PC-3 (cell line): ENCODE measurements around the gene NKAIN2. TPM values are rescaled to one million over a fixed set of nuclear protein-coding genes. Genes with fewer than 3 reads are reported as not detected.

Experiments used
- ATAC-seq: fragments of 200-7000 bp; cut with Tn5 transposase; 2 replicates; pipeline ENCODE4 v1.9.1; 2020; ENCODE audit warnings: mild to moderate bottlenecking, moderate library complexity
- BruUV-seq: library from RNA; stranded (reverse); fragments of 400-500 nt; replicated peaks from 2 replicates; lab custom pipeline; 2021; lab: Mats Ljungman, UMichigan
- CTCF ChIA-PET: fragments of 300-600 bp; sonication (Branson Sonifier 250); formaldehyde crosslinking; loops from one replicate; lab custom pipeline; 2022; ENCODE audit warnings: antibody characterized with exemption; lab: Charles Lee
- POLR2A ChIA-PET: fragments of 300-600 bp; sonication (Branson Sonifier 250); formaldehyde crosslinking; loops from one replicate; lab custom pipeline; 2022; ENCODE audit warnings: antibody characterized with exemption; ENCODE audit not compliant: unreplicated experiment; lab: Charles Lee
- DNase-seq: peaks from one replicate; pipeline ENCODE4 v3.0.0-alpha.2; 2015
- H2AFZ ChIP-seq: fragments of 300-600 bp; sonication (generic); 2 replicates; pipeline ENCODE4 v1.6.0; 2016; ENCODE audit warnings: antibody characterized with exemption, low read length
- H3F3A ChIP-seq: fragments of 300-600 bp; sonication (generic); one replicate; pipeline ENCODE4 v1.6.0; 2017; ENCODE audit warnings: antibody characterized with exemption, low read length, control low read depth, mild to moderate bottlenecking; ENCODE audit not compliant: unreplicated experiment
- H3K27ac ChIP-seq: fragments of 300-600 bp; sonication (generic); 2 replicates; pipeline ENCODE4 v1.5.1; 2016; ENCODE audit warnings: mild to moderate bottlenecking, low read length
- H3K27me3 ChIP-seq: fragments of 300-600 bp; sonication (generic); 2 replicates; pipeline ENCODE4 v1.6.1; 2016; ENCODE audit warnings: low read length, mixed read lengths
- H3K36me3 ChIP-seq: fragments of 300-600 bp; sonication (generic); 2 replicates; pipeline ENCODE4 v1.6.1; 2016; ENCODE audit warnings: low read depth, mixed run types, low read length, mixed read lengths
- H3K4me1 ChIP-seq: fragments of 300-600 bp; sonication (generic); 2 replicates; pipeline ENCODE4 v1.5.1; 2016; ENCODE audit warnings: low read length; ENCODE audit not compliant: insufficient read depth
- H3K4me2 ChIP-seq: fragments of 300-600 bp; sonication (generic); 2 replicates; pipeline ENCODE4 v1.6.0; 2016; ENCODE audit warnings: low read length
- H3K4me3 ChIP-seq: fragments of 300-600 bp; sonication (generic); 2 replicates; pipeline ENCODE4 v1.5.1; 2016; ENCODE audit warnings: mild to moderate bottlenecking, low read length, mixed read lengths
- H3K79me2 ChIP-seq: fragments of 300-600 bp; sonication (generic); 2 replicates; pipeline ENCODE4 v1.6.1; 2017; ENCODE audit warnings: low read length, mixed read lengths
- H3K9ac ChIP-seq: fragments of 300-600 bp; sonication (generic); 2 replicates; pipeline ENCODE4 v1.6.0; 2016; ENCODE audit warnings: mild to moderate bottlenecking, low read length
- H3K9me2 ChIP-seq: fragments of 300-600 bp; sonication (generic); replicated peaks from 2 replicates; pipeline ENCODE4 v1.6.1; 2016; ENCODE audit warnings: mixed run types, low read length, mixed read lengths
- H3K9me3 ChIP-seq: fragments of 300-600 bp; sonication (generic); 2 replicates; pipeline ENCODE4 v1.6.1; 2016; ENCODE audit warnings: low read length, mixed read lengths
- H4K20me1 ChIP-seq: fragments of 300-600 bp; sonication (generic); 2 replicates; pipeline ENCODE4 v1.6.1; 2016; ENCODE audit warnings: low read length, mixed read lengths
- EZH2 ChIP-seq: fragments of 300-600 bp; sonication (generic); IDR thresholded peaks from one replicate; pipeline ENCODE4 v1.6.1; 2017; ENCODE audit warnings: antibody characterized with exemption, mild to moderate bottlenecking, low read length; ENCODE audit not compliant: unreplicated experiment
- EZH2phosphoT487 ChIP-seq: fragments of 300-600 bp; sonication (generic); IDR thresholded peaks from 2 replicates; pipeline ENCODE4 v1.6.1; 2018; ENCODE audit warnings: mild to moderate bottlenecking, antibody characterized with exemption, low read length, borderline replicate concordance
- intact Hi-C: fragments of 100-400 bp; cut with micrococcal nuclease; formaldehyde crosslinking; loops from 2 replicates; pipeline ENCODE4 v1.9.0; 2023
- total RNA-seq: library from RNA; depleted of rRNA; stranded (reverse); fragments of >200 nt; gene quantifications from 2 replicates; pipeline ENCODE4 v1.2.3, GENCODE V29; 2014
- TF ChIP-seq, protein P1 (sequence below): fragments of 300-600 bp; sonication (generic); conservative IDR thresholded peaks from 2 replicates; pipeline ENCODE4 v1.5.1; 2017; ENCODE audit warnings: antibody characterized with exemption, low read depth, mild to moderate bottlenecking, low read length

Gene NKAIN2
- total RNA-seq, 1 experiment from 2014 or later, result not detected

DNA sequence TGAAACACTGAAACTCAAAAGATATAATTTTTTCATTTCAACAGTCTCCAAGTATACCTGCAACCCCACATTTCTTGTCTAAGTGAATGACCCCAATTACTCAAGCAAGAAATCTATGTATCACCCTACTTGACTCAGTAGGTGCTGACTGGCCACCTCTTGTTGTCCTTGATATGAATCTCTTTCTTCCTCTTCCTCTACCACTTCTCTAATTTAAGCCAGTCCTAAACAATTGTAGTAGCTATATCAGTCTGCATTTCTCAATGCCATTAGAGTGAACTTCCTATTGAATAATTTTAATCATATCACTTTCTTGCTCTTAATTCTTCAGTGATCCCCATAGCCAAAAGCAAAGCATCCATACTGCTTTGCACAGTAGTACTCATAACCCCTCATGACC, 93.2 kb downstream of the NKAIN2 start:
- no TSS peak for BruUV-seq

DNA sequence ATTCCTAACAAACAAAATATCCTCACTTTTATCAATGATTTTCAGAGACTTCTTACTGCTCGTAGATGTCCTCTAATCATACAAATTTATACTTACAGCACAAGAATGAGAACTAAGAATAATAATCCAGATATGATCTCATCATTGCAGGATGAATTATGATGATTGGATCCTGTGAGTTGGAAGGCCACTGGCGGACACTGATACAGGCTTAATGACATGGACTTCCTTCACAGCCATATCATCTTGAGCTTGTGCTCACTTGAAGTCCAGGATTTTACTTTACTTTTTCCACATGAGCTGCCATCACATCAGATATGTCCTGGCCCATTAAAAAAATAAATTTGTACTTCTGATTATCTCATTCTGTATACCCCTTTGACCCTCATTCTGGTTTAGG, 94.3 kb downstream of the NKAIN2 start:
- Histone ChIP-seq H3F3A (no peaks in the 10 kb centered on the region), H3K27ac (no peak overlapping the region), H3K9me3 (no peaks in the 10 kb centered on the region), H3K36me3 (no peaks in the 10 kb centered on the region), H3K4me3 (no peak overlapping the region), H2AFZ (no peak overlapping the region), H3K27me3 (no peaks in the 10 kb centered on the region), H4K20me1 (no peaks in the 10 kb centered on the region), H3K79me2 (no peaks in the 10 kb centered on the region), H3K4me1 (no peaks in the 10 kb centered on the region), H3K9me2 (no peaks in the 10 kb centered on the region), H3K4me2 (no peak overlapping the region), H3K9ac (no peak overlapping the region)
- DNase-seq, result no peak
- ChIA-PET POLR2A (no interaction called here), CTCF (no interaction called here)
- TF ChIP-seq EZH2 (no peak), EZH2phosphoT487 (no peak)
- TF ChIP-seq, protein P1, sequence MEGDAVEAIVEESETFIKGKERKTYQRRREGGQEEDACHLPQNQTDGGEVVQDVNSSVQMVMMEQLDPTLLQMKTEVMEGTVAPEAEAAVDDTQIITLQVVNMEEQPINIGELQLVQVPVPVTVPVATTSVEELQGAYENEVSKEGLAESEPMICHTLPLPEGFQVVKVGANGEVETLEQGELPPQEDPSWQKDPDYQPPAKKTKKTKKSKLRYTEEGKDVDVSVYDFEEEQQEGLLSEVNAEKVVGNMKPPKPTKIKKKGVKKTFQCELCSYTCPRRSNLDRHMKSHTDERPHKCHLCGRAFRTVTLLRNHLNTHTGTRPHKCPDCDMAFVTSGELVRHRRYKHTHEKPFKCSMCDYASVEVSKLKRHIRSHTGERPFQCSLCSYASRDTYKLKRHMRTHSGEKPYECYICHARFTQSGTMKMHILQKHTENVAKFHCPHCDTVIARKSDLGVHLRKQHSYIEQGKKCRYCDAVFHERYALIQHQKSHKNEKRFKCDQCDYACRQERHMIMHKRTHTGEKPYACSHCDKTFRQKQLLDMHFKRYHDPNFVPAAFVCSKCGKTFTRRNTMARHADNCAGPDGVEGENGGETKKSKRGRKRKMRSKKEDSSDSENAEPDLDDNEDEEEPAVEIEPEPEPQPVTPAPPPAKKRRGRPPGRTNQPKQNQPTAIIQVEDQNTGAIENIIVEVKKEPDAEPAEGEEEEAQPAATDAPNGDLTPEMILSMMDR, result no peak
- intact Hi-C loops, result no loop called here
- no peak for ATAC-seq
- BruUV-seq, result no TSS peak

More for the DNA sequence above, 93.2 kb downstream of the NKAIN2 start:
- CTCF ChIA-PET, result no interaction called here
- no peak for DNase-seq
- H3K4me2 ChIP-seq, result no peak overlapping the region
- no peaks in the 10 kb centered on the region for H3K4me1 ChIP-seq
- POLR2A ChIA-PET, result no interaction called here
- H3F3A ChIP-seq, result no peaks in the 10 kb centered on the region
- no peaks in the 10 kb centered on the region for H4K20me1 ChIP-seq
- no peaks in the 10 kb centered on the region for H3K27me3 ChIP-seq
- no peaks in the 10 kb centered on the region for H3K9me3 ChIP-seq
- TF ChIP-seq, protein P1, result no peak
- no peak for TF ChIP-seq EZH2phosphoT487
- no peak for TF ChIP-seq EZH2
- intact Hi-C loops, result no loop called here
- H3K27ac ChIP-seq, result no peak overlapping the region
- H2AFZ ChIP-seq, result no peak overlapping the region
- no peaks in the 10 kb centered on the region for H3K9me2 ChIP-seq
- no peaks in the 10 kb centered on the region for H3K79me2 ChIP-seq
- H3K4me3 ChIP-seq, result no peak overlapping the region
- no peak for ATAC-seq
- no peak overlapping the region for H3K9ac ChIP-seq
- H3K36me3 ChIP-seq, result no peaks in the 10 kb centered on the region

DNA sequence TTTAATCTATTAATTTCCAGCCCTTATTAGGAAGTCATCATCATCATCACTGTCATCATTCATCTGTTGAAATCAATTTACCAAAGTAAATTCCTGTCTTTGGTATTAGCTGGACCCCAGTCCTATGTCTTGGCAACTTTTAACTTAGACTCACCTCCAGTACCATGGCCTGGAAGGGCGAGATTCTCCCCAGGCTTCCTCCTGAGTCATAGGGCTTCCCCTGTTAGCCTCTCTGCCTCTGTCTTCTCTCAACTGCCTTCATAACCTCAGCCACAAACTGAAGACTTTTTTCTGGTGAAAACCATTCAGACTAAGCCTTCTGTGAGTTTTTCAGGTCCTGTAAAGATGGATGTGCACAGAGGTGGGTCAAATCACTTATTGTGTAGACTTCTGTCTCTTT, 95.0 kb downstream of the NKAIN2 start:
- Histone ChIP-seq H3K9me3 (no peaks in the 10 kb centered on the region), H3K36me3 (no peaks in the 10 kb centered on the region), H3K4me1 (no peaks in the 10 kb centered on the region), H2AFZ (no peak overlapping the region), H3K79me2 (no peaks in the 10 kb centered on the region), H3K9me2 (no peaks in the 10 kb centered on the region), H3F3A (no peaks in the 10 kb centered on the region), H3K9ac (no peak overlapping the region), H3K27ac (no peak overlapping the region), H3K4me3 (no peak overlapping the region), H4K20me1 (no peaks in the 10 kb centered on the region), H3K27me3 (no peaks in the 10 kb centered on the region), H3K4me2 (no peak overlapping the region)
- TF ChIP-seq, protein P1, result no peak
- TF ChIP-seq EZH2phosphoT487, result no peak
- no peak for TF ChIP-seq EZH2
- DNase-seq (no peak), ATAC-seq (no peak)
- BruUV-seq, result no TSS peak
- intact Hi-C loops, result no loop called here
- POLR2A ChIA-PET, result no interaction called here
- CTCF ChIA-PET, result no interaction called here
